HEK293 (cell line): ENCODE measurements around the gene SLC36A1.
A peak's percentile ranks its signal among the peaks of the same experiment; 100 is the strongest.

Experiments
- CTCF ChIA-PET: fragments of 350-600 bp; formaldehyde crosslinking; extraction: SDS; loops from one replicate; lab custom pipeline; 2021; ENCODE audit warnings: antibody characterized with exemption; lab: Yijun Ruan, JAX
- POLR2A ChIA-PET: fragments of 300-600 bp; formaldehyde crosslinking; extraction: SDS; loops from one replicate; lab custom pipeline; 2020; ENCODE audit warnings: antibody characterized with exemption, inconsistent platforms; lab: Yijun Ruan, JAX
- H3K27ac ChIP-seq: fragments of 200-500 bp; sonication (Bioruptor generic); 2 replicates; pipeline ENCODE4 v1.5.1; 2014; ENCODE audit warnings: low read depth, low read length, control low read depth, inconsistent platforms; ENCODE audit errors: extremely low read depth
- H3K36me3 ChIP-seq, 2 experiments: fragments of 200-500 bp in 1 of 2; sonication (Bioruptor generic) in 1 of 2; 1 replicate in 1 of 2; 2 replicates in 1 of 2; pipeline ENCODE4 v1.5.1; 2014 to 2017; ENCODE audit warnings: inconsistent platforms in 2 of 2, low read length in 2 of 2; ENCODE audit not compliant: control insufficient read depth in 2 of 2, insufficient read depth in 1 of 2
- H3K4me1 ChIP-seq: fragments of 200-500 bp; sonication (Bioruptor generic); 2 replicates; pipeline ENCODE4 v1.5.1; 2014; ENCODE audit warnings: mild to moderate bottlenecking, low read length, inconsistent platforms; ENCODE audit not compliant: control insufficient read depth, insufficient read depth
- H3K4me3 ChIP-seq: 2 replicates; pipeline ENCODE4 v1.5.1; 2011; ENCODE audit warnings: low read depth, mild to moderate bottlenecking, control low read depth, low read length, moderate library complexity
- H3K9me3 ChIP-seq: fragments of 200-500 bp; sonication (Bioruptor generic); 2 replicates; pipeline ENCODE4 v1.5.1; 2014; ENCODE audit warnings: low read depth, low read length, inconsistent platforms; ENCODE audit not compliant: control insufficient read depth, insufficient read depth
- BCL11B ChIP-seq: fragments of 450-650 bp; formaldehyde crosslinking; IDR thresholded peaks from 2 replicates; pipeline ENCODE4 v1.5.1; 2016; ENCODE audit warnings: low read depth, missing biosample characterization, missing genetic modification characterization
- FEZF1 ChIP-seq: fragments of 450-650 bp; formaldehyde crosslinking; IDR thresholded peaks from 2 replicates; pipeline ENCODE4 v1.5.1; 2016; ENCODE audit warnings: missing biosample characterization, missing genetic modification characterization
- PRDM1 ChIP-seq: fragments of 450-650 bp; formaldehyde crosslinking; IDR thresholded peaks from 2 replicates; pipeline ENCODE4; 2016; ENCODE audit warnings: missing biosample characterization, missing genetic modification characterization
- ZBTB10 ChIP-seq: fragments of 450-650 bp; formaldehyde crosslinking; IDR thresholded peaks from 2 replicates; pipeline ENCODE4 v1.5.1; 2016; ENCODE audit warnings: missing biosample characterization, missing genetic modification characterization
- ZBTB20 ChIP-seq: fragments of 450-650 bp; formaldehyde crosslinking; IDR thresholded peaks from 2 replicates; pipeline ENCODE4 v1.5.1; 2016; ENCODE audit warnings: missing biosample characterization, missing genetic modification characterization
- ZNF114 ChIP-seq: fragments of 450-650 bp; formaldehyde crosslinking; IDR thresholded peaks from 2 replicates; pipeline ENCODE4 v1.5.0; 2017; ENCODE audit warnings: missing biosample characterization, missing genetic modification characterization
- ZNF26 ChIP-seq: fragments of 450-650 bp; formaldehyde crosslinking; IDR thresholded peaks from 2 replicates; pipeline ENCODE4 v1.5.1; 2016; ENCODE audit warnings: missing biosample characterization, missing genetic modification characterization
- ZNF335 ChIP-seq: fragments of 450-650 bp; formaldehyde crosslinking; conservative IDR thresholded peaks from 2 replicates; pipeline ENCODE4 v1.5.1; 2016; ENCODE audit warnings: missing biosample characterization, missing genetic modification characterization
- ZNF449 ChIP-seq: fragments of 450-650 bp; formaldehyde crosslinking; IDR thresholded peaks from 2 replicates; pipeline ENCODE4 v1.5.1; 2017; ENCODE audit warnings: missing biosample characterization, mild to moderate bottlenecking, missing genetic modification characterization, moderate library complexity
- ZNF558 ChIP-seq: fragments of 450-650 bp; formaldehyde crosslinking; IDR thresholded peaks from 2 replicates; pipeline ENCODE4 v1.5.1; 2016; ENCODE audit warnings: missing biosample characterization, missing genetic modification characterization
- ZNF561 ChIP-seq: fragments of 450-650 bp; IDR thresholded peaks from 2 replicates; pipeline ENCODE4 v1.5.1; 2018; ENCODE audit warnings: missing biosample characterization, missing genetic modification characterization, borderline replicate concordance
- ZNF791 ChIP-seq: fragments of 450-650 bp; formaldehyde crosslinking; IDR thresholded peaks from 2 replicates; pipeline ENCODE4 v1.5.1; 2016; ENCODE audit warnings: missing biosample characterization, missing genetic modification characterization
- ZSCAN30 ChIP-seq: fragments of 450-650 bp; IDR thresholded peaks from 2 replicates; pipeline ENCODE4 v1.5.1; 2018; ENCODE audit warnings: missing biosample characterization, mild to moderate bottlenecking, missing genetic modification characterization, moderate library complexity

The SLC36A1 gene

GRCh38 chr5:151434570-151435237 lies 12.7 kb upstream of the SLC36A1 start:
- no peaks in the 10 kb centered on the region for H3K36me3 ChIP-seq
- no peak overlapping the region for H3K4me3 ChIP-seq
- ChIA-PET POLR2A (no interaction called here), CTCF (interaction anchor here (1.0 kb wide), 1 partner anchor 13 kb away, joined by 4 read pairs; the partner anchor contains the start of gene SLC36A1)
- no peaks in the 10 kb centered on the region for H3K4me1 ChIP-seq
- H3K27ac ChIP-seq, result no peak overlapping the region
- no peaks in the 10 kb centered on the region for H3K9me3 ChIP-seq
- TF ChIP-seq ZNF558 (tag by site-specific recombination), result peak; percentile 91
- no peak for TF ChIP-seq ZNF449 (tag by site-specific recombination)

DNA sequence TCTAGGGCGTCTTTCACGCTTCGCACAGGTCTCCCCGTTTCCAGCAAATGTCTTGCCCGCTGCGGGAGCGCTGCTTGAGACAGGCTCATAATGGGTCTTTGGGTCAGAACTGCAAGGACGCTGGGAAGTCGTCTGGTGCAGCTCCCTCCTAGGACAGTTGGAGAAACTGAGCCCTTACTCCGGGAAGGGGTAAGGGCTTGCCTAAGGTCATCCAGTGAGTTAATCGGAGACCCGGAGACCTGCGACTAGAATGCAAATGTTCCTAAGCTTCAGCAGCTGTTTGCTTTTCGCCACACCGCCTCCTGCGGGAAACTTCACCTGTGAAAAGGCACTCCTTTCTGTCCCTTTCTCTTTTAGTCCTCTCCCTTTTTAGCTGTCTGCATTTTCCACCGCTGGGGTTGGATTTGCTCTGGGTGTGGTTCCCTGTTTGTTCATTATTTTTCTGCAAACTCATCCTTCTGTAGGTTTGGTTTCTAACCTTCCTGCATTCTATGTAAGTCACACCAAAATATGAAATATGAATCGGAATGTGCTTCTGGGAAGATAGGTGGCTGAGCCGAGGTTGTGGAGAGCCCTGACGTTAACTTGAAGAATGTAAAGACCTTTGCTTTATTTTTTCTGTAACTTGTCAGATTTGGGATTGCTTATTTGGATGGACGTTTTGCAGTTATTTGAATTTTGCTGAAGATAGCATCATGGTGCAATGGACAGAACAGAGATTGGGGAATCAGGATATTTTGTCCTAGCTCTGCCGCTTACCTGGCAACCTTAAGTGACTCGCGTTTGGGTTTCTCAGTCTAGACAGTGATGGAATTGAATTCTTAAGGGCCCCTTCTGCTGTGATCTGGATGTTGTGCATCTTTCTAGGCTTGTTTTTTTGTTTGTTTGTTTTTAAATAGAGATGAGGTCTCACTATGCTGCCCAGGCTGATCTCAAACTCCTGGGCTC lies 909 bp downstream of the SLC36A1 start:
- peaks cover 5% of the 10 kb centered on the region for H3K4me1 ChIP-seq
- CTCF ChIA-PET, result interaction anchor here (0.6 to 6.1 kb wide), 18 partner anchors 8 to 1057 kb away, joined by 3 to 66 read pairs (median 4); no protein-coding TSS in a partner anchor
- H3K27ac ChIP-seq, result no peak overlapping the region
- peak overlapping the region; percentile 63 for H3K4me3 ChIP-seq
- no peaks in the 10 kb centered on the region for H3K9me3 ChIP-seq
- H3K36me3 ChIP-seq, result no peaks in the 10 kb centered on the region
- POLR2A ChIA-PET, result interaction anchor here (0.6 to 1.8 kb wide), 5 partner anchors 8 to 290 kb away, joined by 3 to 6 read pairs (median 5); partner anchors contain the start of gene ANXA6
- TF ChIP-seq ZNF114 (tag by site-specific recombination), result no peak
- peak; percentile 46; the same call in 1 of the 2 replicates for TF ChIP-seq ZNF561 (tag by site-specific recombination)
- TF ChIP-seq ZNF335 (tag by site-specific recombination), result peak; percentile 60
- no peak for TF ChIP-seq ZNF26 (tag by site-specific recombination)
- peak; percentile 97 for TF ChIP-seq PRDM1 (tag by site-specific recombination)
- TF ChIP-seq FEZF1 (tag by site-specific recombination), result 0 out of 2 replicates have a peak, but pooled peaks have one; percentile 34
- TF ChIP-seq ZSCAN30 (tag by site-specific recombination), result no peak
- no peak for TF ChIP-seq BCL11B
- TF ChIP-seq ZBTB20 (tag by site-specific recombination), result 0 out of 2 replicates have a peak, but pooled peaks have one; percentile 12
- no peak for TF ChIP-seq ZNF791 (tag by site-specific recombination)
- no peak for TF ChIP-seq ZBTB10
